ENCODE measurements around the gene IL17B. TPM values are rescaled to one million over a fixed set of nuclear protein-coding genes. Genes with fewer than 3 reads are reported as not detected.

The IL17B gene
- total RNA-seq, 1 experiment from 2014 or later: not detected

- Histone ChIP-seq H3K4me1 (ENCODE audit: insufficient read depth, low read length) (no peaks in the 10 kb centered on the region), H2BK5ac (ENCODE audit: insufficient read length, low read length) (no peak overlapping the region), H4K20me1 (ENCODE audit: control insufficient read depth, insufficient read depth, insufficient read length) (no peaks in the 10 kb centered on the region), H2AFZ (ENCODE audit: low read length) (no peak overlapping the region), H2BK120ac (ENCODE audit: low read depth, low read length, poor library complexity, severe bottlenecking) (no peak overlapping the region), H3K79me2 (ENCODE audit: insufficient read depth, low read length) (no peaks in the 10 kb centered on the region), H3K23me2 (ENCODE audit: insufficient read length, low read depth, low read length, poor library complexity, severe bottlenecking) (no peaks in the 10 kb centered on the region), H3K79me1 (ENCODE audit: insufficient read depth, low read depth, low read length, poor library complexity, severe bottlenecking) (no peaks in the 10 kb centered on the region), H2BK12ac (ENCODE audit: insufficient read length, low read depth, low read length) (no peak overlapping the region), H2BK15ac (ENCODE audit: low read depth, low read length) (no peak overlapping the region), H3K27me3 (ENCODE audit: insufficient read depth, low read length) (no peaks in the 10 kb centered on the region; the same call in 1 of the 2 replicates), H2BK20ac (ENCODE audit: low read depth, low read length, poor library complexity, severe bottlenecking) (no peak overlapping the region), H3K27ac (ENCODE audit: insufficient read length, low read depth, low read length) (no peak overlapping the region), H3K23ac (ENCODE audit: insufficient read length, low read depth, low read length) (no peak overlapping the region), H3K4ac (ENCODE audit: low read depth, low read length) (no peak overlapping the region), H3K4me2 (ENCODE audit: insufficient read depth, insufficient read length, low read length) (no peak overlapping the region), H3K18ac (ENCODE audit: insufficient read length, low read depth, low read length) (no peak overlapping the region), H4K8ac (replicated peaks; ENCODE audit: insufficient read length, low read depth, low read length) (no peak overlapping the region), H4K91ac (ENCODE audit: insufficient read length, low read depth, low read length) (no peak overlapping the region), H4K5ac (ENCODE audit: insufficient read length, low read depth, low read length) (no peak overlapping the region), H2AK5ac (ENCODE audit: insufficient read length, low read length) (no peak overlapping the region), H3K9me3 (ENCODE audit: control insufficient read depth, low read depth, low read length) (no peaks in the 10 kb centered on the region), H3K56ac (ENCODE audit: insufficient read length, low read depth, low read length) (no peak overlapping the region), H3T11ph (ENCODE audit: low read length) (no peak overlapping the region), H3K14ac (ENCODE audit: insufficient read depth, low read length) (no peak overlapping the region), H3K9ac (ENCODE audit: extremely low read depth, insufficient read length, low read length) (no peak overlapping the region)
- Mint-ChIP-seq H3K27ac (peak overlapping the region in 2 of 3 experiments; percentile 6 to 57; a peak in 2 of 7 replicates), H3K36me3 (ENCODE audit: insufficient read depth in 1 of 3, low read depth in 3 of 3) (no peaks in the 10 kb centered on the region), H3K4me3 (no peak overlapping the region; a peak in 1 of 5 replicates), H3K27me3 (ENCODE audit: low read depth) (no peaks in the 10 kb centered on the region), H3K4me1 (peaks cover 19 to 25% of the 10 kb centered on the region in 2 experiments), H3K9me3 (no peaks in the 10 kb centered on the region; a peak in 1 of 5 replicates)
- no peak for TF ChIP-seq CTCF (conservative IDR thresholded peaks at IDR 0.05)
- WGBS (ENCODE audit: extremely low coverage, insufficient read length, low lambda C conversion rate): no CpG with 5 or more reads among the region's 5 CpGs
- DNase-seq: no peak
Observed at GRCh38 chr5:149378241-149378820, 761 bp downstream of the IL17B start.

All from H9 (cell line).